Progenitor cell of endocrine pancreas (in vitro differentiated cells): ENCODE measurements around the gene EXOSC2. TPM values are rescaled to one million over a fixed set of nuclear protein-coding genes. Genes with fewer than 3 reads are reported as not detected.
A peak's percentile ranks its signal among the peaks of the same experiment; 100 is the strongest.

Experiments
- DNase-seq: peaks from one replicate; pipeline ENCODE4 v3.0.0; 2021; ENCODE audit warnings: low spot score; ENCODE audit not compliant: unreplicated experiment
- H3K27ac Mint-ChIP-seq: 2 replicates; pipeline ENCODE4 v1.8.0; 2021; ENCODE audit warnings: mild to moderate bottlenecking, moderate library complexity, mixed read lengths
- H3K27me3 Mint-ChIP-seq: 2 replicates; pipeline ENCODE4 v1.8.0; 2021; ENCODE audit warnings: mixed read lengths
- H3K36me3 Mint-ChIP-seq: 2 replicates; pipeline ENCODE4 v1.8.0; 2022; ENCODE audit warnings: mixed read lengths; ENCODE audit not compliant: insufficient read depth
- H3K4me1 Mint-ChIP-seq: 2 replicates; pipeline ENCODE4 v1.8.0; 2021; ENCODE audit warnings: low read depth, mixed read lengths
- H3K4me3 Mint-ChIP-seq: 2 replicates; pipeline ENCODE4 v1.8.0; 2021; ENCODE audit warnings: low read depth, mild to moderate bottlenecking, moderate library complexity, mixed read lengths
- H3K9me3 Mint-ChIP-seq: 2 replicates; pipeline ENCODE4 v1.8.0; 2021; ENCODE audit warnings: low read depth, mixed read lengths
- CTCF ChIP-seq: fragments of 200-600 bp; sonication (generic); IDR thresholded peaks from one replicate; pipeline ENCODE4 v1.5.0; 2021; ENCODE audit warnings: antibody characterized with exemption, mild to moderate bottlenecking; ENCODE audit not compliant: unreplicated experiment
- total RNA-seq: library from RNA; stranded (reverse); gene quantifications from 2 replicates; pipeline ENCODE4 v1.2.1, GENCODE V29; 2021

The EXOSC2 gene
- total RNA-seq, 1 donor from 2014 or later = 45.9 TPM

DNA sequence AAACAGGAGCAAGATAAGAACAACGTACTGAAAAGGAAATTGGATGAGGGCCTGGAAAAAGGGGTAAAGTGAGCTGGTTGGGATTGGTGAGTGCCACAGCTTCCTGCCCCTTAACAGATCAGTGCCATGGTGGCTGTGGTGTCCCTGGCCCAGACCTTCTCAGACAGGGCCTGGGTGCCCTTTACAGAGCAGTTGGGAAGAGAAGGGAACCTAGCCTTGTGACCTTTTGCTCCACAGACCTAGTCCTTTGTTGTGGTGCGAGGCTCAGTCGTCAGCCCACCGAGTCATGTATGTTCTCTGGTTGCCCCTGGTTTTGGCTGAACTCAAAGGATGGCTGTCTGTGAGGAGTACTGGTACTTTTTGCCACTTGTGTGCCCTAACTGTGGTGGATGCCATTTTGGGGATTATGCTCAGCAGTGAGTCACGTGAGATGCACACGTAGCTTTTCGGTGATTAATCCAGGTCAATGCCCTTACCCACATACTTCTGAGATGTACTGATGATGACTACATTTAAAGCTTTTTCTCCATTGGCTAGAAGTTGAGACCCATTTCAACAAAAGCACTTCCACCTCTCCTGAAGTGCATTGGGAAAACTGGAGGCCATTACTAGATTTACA lies 48.4 kb downstream of the EXOSC2 start:
- Mint-ChIP-seq H3K9me3 (peaks cover 6% of the 10 kb centered on the region), H3K36me3 (peaks cover 5% of the 10 kb centered on the region), H3K27ac (no peak overlapping the region), H3K27me3 (no peaks in the 10 kb centered on the region), H3K4me3 (no peak overlapping the region), H3K4me1 (peaks cover 4% of the 10 kb centered on the region)
- no peak for TF ChIP-seq CTCF
- no peak for DNase-seq

- DNase-seq = no peak
- Mint-ChIP-seq H3K9me3 (peaks cover 6% of the 10 kb centered on the region), H3K27ac (no peak overlapping the region), H3K36me3 (peaks cover 5% of the 10 kb centered on the region), H3K4me1 (peaks cover 3% of the 10 kb centered on the region), H3K27me3 (no peaks in the 10 kb centered on the region), H3K4me3 (no peak overlapping the region)
- no peak for TF ChIP-seq CTCF
Measured at GRCh38 chr9:130743656-130744055, 50.1 kb downstream of the EXOSC2 start.

- Mint-ChIP-seq H3K4me1 (peaks cover 4% of the 10 kb centered on the region), H3K27me3 (no peaks in the 10 kb centered on the region), H3K4me3 (no peak overlapping the region), H3K27ac (no peak overlapping the region), H3K36me3 (peaks cover 4% of the 10 kb centered on the region), H3K9me3 (peaks cover 6% of the 10 kb centered on the region)
- DNase-seq = no peak
- TF ChIP-seq CTCF = no peak
Measured at GRCh38 chr9:130745210-130745800, 51.7 kb downstream of the EXOSC2 start.

GRCh38 chr9:130745829-130746228 lies 52.2 kb downstream of the EXOSC2 start:
- no peak for TF ChIP-seq CTCF
- no peak for DNase-seq
- no peaks in the 10 kb centered on the region for H3K27me3 Mint-ChIP-seq

DNA sequence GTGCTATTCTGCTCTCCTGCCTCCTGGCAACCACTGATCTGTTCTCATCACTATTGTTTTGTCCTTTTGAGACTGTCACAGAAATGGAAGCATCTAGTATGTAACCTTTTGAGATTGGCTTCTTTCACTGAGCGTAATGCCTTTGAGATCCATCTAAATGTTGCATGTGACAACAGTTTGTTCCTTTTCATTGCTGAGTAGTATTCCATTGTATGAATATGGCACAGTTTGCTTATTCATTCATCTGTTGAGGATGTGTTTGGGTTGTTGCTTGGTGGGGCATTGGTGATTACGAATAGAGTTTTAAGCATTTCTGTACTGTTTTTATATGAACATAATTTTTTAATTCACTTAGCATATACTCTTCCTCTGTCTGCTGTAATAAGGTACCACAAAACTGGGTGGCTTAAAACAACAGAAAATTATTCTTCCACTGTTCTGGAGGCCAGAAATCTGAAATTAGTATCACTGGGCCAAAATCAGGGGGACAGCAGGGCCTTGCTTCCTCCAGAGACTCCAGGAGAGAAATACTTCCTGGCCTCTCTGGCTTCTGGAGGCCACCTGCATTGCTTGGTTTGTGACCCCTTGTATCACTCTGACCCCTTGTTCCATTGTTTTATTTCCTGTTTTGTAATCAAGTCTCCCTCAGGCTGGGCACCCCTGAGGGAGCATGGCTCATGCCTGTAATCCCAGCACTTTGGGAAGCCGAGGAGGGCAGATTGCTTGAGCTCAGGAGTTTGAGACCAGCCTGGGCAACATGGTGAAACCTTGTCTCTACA lies 53.0 kb downstream of the EXOSC2 start:
- peaks cover 2% of the 10 kb centered on the region for H3K4me1 Mint-ChIP-seq
- no peak for DNase-seq
- no peaks in the 10 kb centered on the region for H3K27me3 Mint-ChIP-seq
- no peaks in the 10 kb centered on the region for H3K36me3 Mint-ChIP-seq
- no peaks in the 10 kb centered on the region for H3K9me3 Mint-ChIP-seq
- TF ChIP-seq CTCF = no peak
- H3K4me3 Mint-ChIP-seq = no peak overlapping the region
- H3K27ac Mint-ChIP-seq = peak overlapping the region; percentile 66

More at GRCh38 chr9:130745829-130746228, 52.2 kb downstream of the EXOSC2 start:
- peaks cover under 1% of the 10 kb centered on the region for H3K9me3 Mint-ChIP-seq
- peaks cover under 1% of the 10 kb centered on the region for H3K36me3 Mint-ChIP-seq
- H3K4me3 Mint-ChIP-seq = no peak overlapping the region
- peaks cover 2% of the 10 kb centered on the region for H3K4me1 Mint-ChIP-seq
- H3K27ac Mint-ChIP-seq = no peak overlapping the region
